Sigmoid colon (tissue), 4 donors: ENCODE results near the gene MTAP.

Source experiments
- POLR2A ChIP-seq, 2 donors: fragments of 450-650 bp; IDR thresholded peaks; one replicate each; pipeline ENCODE4 v1.6.1; 2016; ENCODE audit warnings: antibody characterized with exemption in 2 of 2, mild to moderate bottlenecking in 2 of 2, moderate library complexity in 2 of 2
- POLR2AphosphoS5 ChIP-seq, 4 donors: sonication (generic); formaldehyde crosslinking; IDR thresholded peaks; one replicate each; pipeline ENCODE4 v1.6.1; 2017; ENCODE audit warnings: antibody characterized with exemption in 4 of 4
- TF ChIP-seq, protein P1 (sequence below), 4 experiments: fragments of 450-650 bp in 3 of 4; fragments of 200-600 bp in 1 of 4; IDR thresholded peaks; one replicate each; pipeline ENCODE4 v1.5.1; 2016 to 2019; ENCODE audit warnings: antibody characterized with exemption in 4 of 4, mild to moderate bottlenecking in 3 of 4, moderate library complexity in 2 of 4

DNA sequence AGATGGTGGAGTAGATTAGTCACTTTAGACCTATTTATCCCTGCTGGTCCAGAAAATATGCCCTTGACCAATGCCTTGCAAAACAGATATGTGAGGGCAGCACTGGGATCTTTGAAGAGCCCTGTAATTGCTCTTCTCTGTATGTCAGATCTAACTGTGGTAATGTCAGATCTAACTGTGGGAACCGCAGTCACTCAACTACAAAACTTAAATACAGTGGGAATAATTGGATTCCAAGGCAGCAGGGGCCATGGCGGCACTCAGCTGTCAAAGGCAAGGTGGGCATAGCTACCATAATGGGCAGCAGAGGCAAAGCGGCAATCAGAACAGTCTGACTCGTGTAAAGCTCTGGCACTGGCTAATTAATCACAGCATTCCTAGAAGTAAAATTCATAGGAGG, 46.2 kb downstream of the MTAP start:
- TF ChIP-seq, protein P1, sequence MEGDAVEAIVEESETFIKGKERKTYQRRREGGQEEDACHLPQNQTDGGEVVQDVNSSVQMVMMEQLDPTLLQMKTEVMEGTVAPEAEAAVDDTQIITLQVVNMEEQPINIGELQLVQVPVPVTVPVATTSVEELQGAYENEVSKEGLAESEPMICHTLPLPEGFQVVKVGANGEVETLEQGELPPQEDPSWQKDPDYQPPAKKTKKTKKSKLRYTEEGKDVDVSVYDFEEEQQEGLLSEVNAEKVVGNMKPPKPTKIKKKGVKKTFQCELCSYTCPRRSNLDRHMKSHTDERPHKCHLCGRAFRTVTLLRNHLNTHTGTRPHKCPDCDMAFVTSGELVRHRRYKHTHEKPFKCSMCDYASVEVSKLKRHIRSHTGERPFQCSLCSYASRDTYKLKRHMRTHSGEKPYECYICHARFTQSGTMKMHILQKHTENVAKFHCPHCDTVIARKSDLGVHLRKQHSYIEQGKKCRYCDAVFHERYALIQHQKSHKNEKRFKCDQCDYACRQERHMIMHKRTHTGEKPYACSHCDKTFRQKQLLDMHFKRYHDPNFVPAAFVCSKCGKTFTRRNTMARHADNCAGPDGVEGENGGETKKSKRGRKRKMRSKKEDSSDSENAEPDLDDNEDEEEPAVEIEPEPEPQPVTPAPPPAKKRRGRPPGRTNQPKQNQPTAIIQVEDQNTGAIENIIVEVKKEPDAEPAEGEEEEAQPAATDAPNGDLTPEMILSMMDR (IDR thresholded peaks at IDR 0.05): no peak
- TF ChIP-seq POLR2A (IDR thresholded peaks at IDR 0.05): no peak
- no peak for TF ChIP-seq POLR2AphosphoS5 (IDR thresholded peaks at IDR 0.05)
